H9 (cell line): Measurements from ENCODE around the gene VAPA. TPM values are rescaled to one million over a fixed set of nuclear protein-coding genes. Genes with fewer than 3 reads are reported as not detected.

Source experiments
- DNase-seq: peaks from one replicate; pipeline ENCODE4 v3.0.0-alpha.2; 2017
- H2AFZ ChIP-seq: one replicate; pipeline ENCODE4 v1.6.1; 2013; ENCODE audit warnings: mild to moderate bottlenecking, low read length, control low read depth, moderate library complexity
- H2AK5ac ChIP-seq: 2 replicates; pipeline ENCODE4 v1.6.1; 2013; ENCODE audit warnings: low read length, control low read depth, mixed read lengths; ENCODE audit not compliant: insufficient read length
- H2BK120ac ChIP-seq: one replicate; pipeline ENCODE4 v1.6.1; 2013; ENCODE audit warnings: low read depth, mild to moderate bottlenecking, low read length, control low read depth, inconsistent platforms; ENCODE audit not compliant: poor library complexity, severe bottlenecking
- H2BK12ac ChIP-seq: 2 replicates; pipeline ENCODE4 v1.6.1; 2013; ENCODE audit warnings: low read length, control low read depth, mixed read lengths, low read depth; ENCODE audit not compliant: insufficient read length
- H2BK15ac ChIP-seq: 2 replicates; pipeline ENCODE4 v1.6.1; 2013; ENCODE audit warnings: low read depth, low read length, control low read depth
- H2BK20ac ChIP-seq: one replicate; pipeline ENCODE4 v1.6.1; 2013; ENCODE audit warnings: low read depth, mild to moderate bottlenecking, low read length, control low read depth, inconsistent platforms; ENCODE audit not compliant: poor library complexity, severe bottlenecking
- H2BK5ac ChIP-seq: 2 replicates; pipeline ENCODE4 v1.6.1; 2013; ENCODE audit warnings: low read length, control low read depth, mixed read lengths; ENCODE audit not compliant: insufficient read length
- H3K14ac ChIP-seq: 2 replicates; pipeline ENCODE4 v1.6.1; 2013; ENCODE audit warnings: low read length, control low read depth; ENCODE audit not compliant: insufficient read depth
- H3K18ac ChIP-seq: 2 replicates; pipeline ENCODE4 v1.6.1; 2013; ENCODE audit warnings: low read depth, mild to moderate bottlenecking, mixed read lengths, low read length, control low read depth; ENCODE audit not compliant: insufficient read length
- H3K23ac ChIP-seq: 2 replicates; pipeline ENCODE4 v1.6.1; 2013; ENCODE audit warnings: low read length, control low read depth, mixed read lengths, low read depth; ENCODE audit not compliant: insufficient read length
- H3K23me2 ChIP-seq: 2 replicates; pipeline ENCODE4 v1.6.1; 2013; ENCODE audit warnings: low read depth, mild to moderate bottlenecking, mixed read lengths, low read length, control low read depth; ENCODE audit not compliant: insufficient read length, poor library complexity, severe bottlenecking
- H3K27ac ChIP-seq: 2 replicates; pipeline ENCODE4 v1.5.1; 2013; ENCODE audit warnings: low read length, control low read depth, mixed read lengths, low read depth; ENCODE audit not compliant: insufficient read length
- H3K27me3 ChIP-seq: 2 replicates; pipeline ENCODE4 v1.6.1; 2013; ENCODE audit warnings: low read length, control low read depth, inconsistent platforms; ENCODE audit not compliant: insufficient read depth
- H3K4ac ChIP-seq: 2 replicates; pipeline ENCODE4 v1.6.1; 2013; ENCODE audit warnings: low read depth, mild to moderate bottlenecking, control low read depth, inconsistent platforms, low read length, moderate library complexity
- H3K4me1 ChIP-seq: 2 replicates; pipeline ENCODE4 v1.6.1; 2013; ENCODE audit warnings: low read length, control low read depth, inconsistent platforms; ENCODE audit not compliant: insufficient read depth
- H3K4me2 ChIP-seq: 2 replicates; pipeline ENCODE4 v1.6.1; 2013; ENCODE audit warnings: low read length, control low read depth, mixed read lengths; ENCODE audit not compliant: insufficient read length, insufficient read depth
- H3K56ac ChIP-seq: 2 replicates; pipeline ENCODE4 v1.6.1; 2013; ENCODE audit warnings: low read depth, mild to moderate bottlenecking, mixed read lengths, low read length, control low read depth; ENCODE audit not compliant: insufficient read length
- H3K79me1 ChIP-seq: 2 replicates; pipeline ENCODE4 v1.6.1; 2013; ENCODE audit warnings: low read depth, mild to moderate bottlenecking, moderate library complexity, low read length, control low read depth, inconsistent platforms; ENCODE audit not compliant: insufficient read depth, poor library complexity, severe bottlenecking
- H3K79me2 ChIP-seq: 2 replicates; pipeline ENCODE4 v1.6.1; 2013; ENCODE audit warnings: low read length, control low read depth, inconsistent platforms; ENCODE audit not compliant: insufficient read depth
- H3K9ac ChIP-seq: 2 replicates; pipeline ENCODE4 v1.6.1; 2013; ENCODE audit warnings: low read length, control low read depth, mixed read lengths; ENCODE audit not compliant: insufficient read length; ENCODE audit errors: extremely low read depth
- H3K9me3 ChIP-seq: one replicate; pipeline ENCODE4 v1.6.1; 2013; ENCODE audit warnings: low read depth, low read length, inconsistent platforms; ENCODE audit not compliant: control insufficient read depth
- H3T11ph ChIP-seq: one replicate; pipeline ENCODE4 v1.6.1; 2013; ENCODE audit warnings: mild to moderate bottlenecking, low read length, control low read depth, inconsistent platforms
- H4K20me1 ChIP-seq: one replicate; pipeline ENCODE4 v1.6.1; 2013; ENCODE audit not compliant: control insufficient read depth, insufficient read length, insufficient read depth
- H4K5ac ChIP-seq: 2 replicates; pipeline ENCODE4 v1.6.1; 2013; ENCODE audit warnings: low read depth, mild to moderate bottlenecking, mixed read lengths, low read length, control low read depth; ENCODE audit not compliant: insufficient read length
- H4K8ac ChIP-seq: replicated peaks from 2 replicates; pipeline ENCODE4 v1.6.1; 2013; ENCODE audit warnings: low read length, control low read depth, mixed read lengths, low read depth; ENCODE audit not compliant: insufficient read length
- H4K91ac ChIP-seq: 2 replicates; pipeline ENCODE4 v1.6.1; 2013; ENCODE audit warnings: low read depth, mild to moderate bottlenecking, moderate library complexity, mixed read lengths, low read length, control low read depth; ENCODE audit not compliant: insufficient read length
- H3K27ac Mint-ChIP-seq, 3 experiments: 2 replicates in 2 of 3; 3 replicates in 1 of 3; pipeline ENCODE4 v1.8.0; 2020 to 2021; ENCODE audit warnings: mixed read lengths in 3 of 3, mild to moderate bottlenecking in 1 of 3, moderate library complexity in 1 of 3
- H3K27me3 Mint-ChIP-seq: 2 replicates; pipeline ENCODE4 v1.8.0; 2021; ENCODE audit warnings: low read depth, mild to moderate bottlenecking, moderate library complexity, mixed read lengths
- H3K36me3 Mint-ChIP-seq, 3 experiments: 2 replicates in 2 of 3; 3 replicates in 1 of 3; pipeline ENCODE4 v1.8.0; 2020 to 2021; ENCODE audit warnings: low read depth in 3 of 3, mixed read lengths in 3 of 3; ENCODE audit not compliant: insufficient read depth in 1 of 3
- H3K4me1 Mint-ChIP-seq, 2 experiments: 2 replicates each; pipeline ENCODE4 v1.8.0; 2020; ENCODE audit warnings: mixed read lengths in 2 of 2
- H3K4me3 Mint-ChIP-seq, 2 experiments: 2 replicates in 1 of 2; 3 replicates in 1 of 2; pipeline ENCODE4 v1.8.0; 2020 to 2021; ENCODE audit warnings: mild to moderate bottlenecking in 2 of 2, mixed read lengths in 2 of 2, moderate library complexity in 1 of 2
- H3K9me3 Mint-ChIP-seq, 2 experiments: 2 replicates in 1 of 2; 3 replicates in 1 of 2; pipeline ENCODE4 v1.8.0; 2020; ENCODE audit warnings: mild to moderate bottlenecking in 2 of 2, mixed read lengths in 2 of 2, moderate library complexity in 1 of 2
- CTCF ChIP-seq: fragments of 200-600 bp; sonication (generic); conservative IDR thresholded peaks from 3 replicates; pipeline ENCODE4 v1.8.0; 2021; ENCODE audit warnings: antibody characterized with exemption, mild to moderate bottlenecking
- WGBS: extraction: QIAGEN DNeasy Blood & Tissue Kit; methylation state at CpG from one replicate; pipeline ENCODE4 v1.1.7; 2013; ENCODE audit warnings: missing lambda C conversion rate, low lambda C conversion rate, mixed read lengths; ENCODE audit not compliant: insufficient read length; ENCODE audit errors: extremely low coverage; 5-methylcytosine and 5-hydroxymethylcytosine counted together
- total RNA-seq: library from RNA; stranded (reverse); gene quantifications from 2 replicates; pipeline ENCODE4 v1.2.1, GENCODE V29; 2021

The VAPA gene
- total RNA-seq, 1 experiment from 2014 or later: 141 TPM

GRCh38 chr18:9926223-9926894 is 12.5 kb downstream of the VAPA start:
- no peak for TF ChIP-seq CTCF
- Mint-ChIP-seq H3K4me1 (peaks cover 37 to 54% of the 10 kb centered on the region in 2 experiments), H3K27ac (no peak overlapping the region), H3K9me3 (no peaks in the 10 kb centered on the region), H3K36me3 (no peaks in the 10 kb centered on the region), H3K27me3 (no peaks in the 10 kb centered on the region), H3K4me3 (no peak overlapping the region)
- Histone ChIP-seq H4K20me1 (no peaks in the 10 kb centered on the region), H3K4me2 (no peak overlapping the region), H3T11ph (no peak overlapping the region), H3K4ac (no peak overlapping the region), H3K56ac (no peak overlapping the region), H3K23me2 (no peaks in the 10 kb centered on the region), H2BK20ac (no peak overlapping the region), H2AK5ac (no peak overlapping the region), H2BK5ac (no peak overlapping the region), H3K14ac (no peak overlapping the region), H3K18ac (no peak overlapping the region), H4K91ac (no peak overlapping the region), H2BK120ac (no peak overlapping the region), H4K8ac (no peak overlapping the region), H3K79me1 (peaks cover 4% of the 10 kb centered on the region), H2AFZ (no peak overlapping the region), H4K5ac (no peak overlapping the region), H3K79me2 (peaks cover 32% of the 10 kb centered on the region), H3K27ac (no peak overlapping the region), H2BK12ac (no peak overlapping the region), H3K23ac (no peak overlapping the region), H3K9me3 (no peaks in the 10 kb centered on the region), H3K4me1 (no peaks in the 10 kb centered on the region; the same call in 1 of the 2 replicates), H2BK15ac (no peak overlapping the region), H3K27me3 (no peaks in the 10 kb centered on the region), H3K9ac (no peak overlapping the region)
- DNase-seq: no peak
- no CpG with 5 or more reads among the region's 2 CpGs for WGBS
